Gastrocnemius medialis (tissue), 4 donors: ENCODE measurements around the gene PCDHGA11.

ENCODE experiments used
- CTCF ChIP-seq, 5 experiments: fragments of 450-650 bp in 3 of 5; fragments of 200-600 bp in 2 of 5; sonication (generic) in 2 of 5; IDR thresholded peaks in 4 of 5; conservative IDR thresholded peaks in 1 of 5; 1 replicate in 4 of 5; 2 replicates in 1 of 5; pipeline ENCODE4 v1.5.1; 2016 to 2019; ENCODE audit warnings: antibody characterized with exemption in 5 of 5, mild to moderate bottlenecking in 3 of 5, moderate library complexity in 3 of 5
- POLR2A ChIP-seq, 2 donors: fragments of 450-650 bp; IDR thresholded peaks; one replicate each; pipeline ENCODE4 v1.6.1; 2017; ENCODE audit warnings: antibody characterized with exemption in 2 of 2, mild to moderate bottlenecking in 2 of 2, moderate library complexity in 2 of 2

GRCh38 chr5:141439411-141440141 is 18.7 kb downstream of the PCDHGA11 start:
- no peak for TF ChIP-seq CTCF (IDR thresholded peaks at IDR 0.05 in 4 of 5, conservative IDR thresholded peaks at IDR 0.05 in 1 of 5)
- TF ChIP-seq POLR2A (IDR thresholded peaks at IDR 0.05), result no peak
